Ovary (tissue), 9 donors: ENCODE data around the gene THEM4. TPM values are rescaled to one million over a fixed set of nuclear protein-coding genes. Genes with fewer than 3 reads are reported as not detected.

ENCODE experiments used
- DNase-seq, 5 donors: peaks; one replicate each; pipeline ENCODE4 v3.0.0-alpha.2; 2019 to 2020
- H3K27ac ChIP-seq, 2 donors: fragments of 200-600 bp; one replicate each; pipeline versions ENCODE4 v1.5.1 to v1.8.0; 2019 to 2022
- H3K27me3 ChIP-seq: fragments of 200-600 bp; one replicate; pipeline ENCODE4 v1.8.0; 2022
- H3K36me3 ChIP-seq: fragments of 200-600 bp; sonication (generic); one replicate; pipeline ENCODE4 v1.5.1; 2019
- H3K4me1 ChIP-seq: one replicate; pipeline ENCODE4 v1.8.1; 2013; ENCODE audit warnings: mild to moderate bottlenecking, moderate library complexity; ENCODE audit not compliant: insufficient read depth
- H3K4me3 ChIP-seq: fragments of 200-600 bp; sonication (generic); one replicate; pipeline ENCODE4 v1.5.1; 2017
- H3K9me3 ChIP-seq, 2 donors: fragments of 200-600 bp in 1 of 2; sonication (generic) in 1 of 2; one replicate each; pipeline versions ENCODE4 v1.5.1 to v1.8.1; 2013 to 2019; ENCODE audit warnings: mild to moderate bottlenecking in 1 of 2, moderate library complexity in 1 of 2
- EP300 ChIP-seq: sonication (generic); formaldehyde crosslinking; IDR thresholded peaks from one replicate; pipeline ENCODE4 v1.6.1; 2017; ENCODE audit warnings: antibody characterized with exemption
- POLR2A ChIP-seq: fragments of 450-650 bp; IDR thresholded peaks from one replicate; pipeline ENCODE4 v1.6.1; 2017; ENCODE audit warnings: antibody characterized with exemption, mild to moderate bottlenecking, moderate library complexity
- WGBS, 3 donors: extraction: QIAGEN DNeasy Blood & Tissue Kit in 1 of 3; methylation state at CpG; one replicate each; pipeline versions ENCODE4 v1.1.5 to v1.1.7; 2013 to 2017; 5-methylcytosine and 5-hydroxymethylcytosine counted together
- intact Hi-C, 4 donors: fragments of 100-400 bp; cut with DNase I; formaldehyde crosslinking; loops; one replicate each; pipeline versions ENCODE4 v1.11.0 to v1.15.1; 2022 to 2023
- polyA plus RNA-seq, 2 donors: library from polyadenylated mRNA; stranded (reverse); fragments of 200-250 nt in 1 of 2; fragments of 350-450 nt in 1 of 2; fragmentation: Illumina TruSeq in 1 of 2; extraction: RNeasy Lipid Tissue Mini Kit (QIAGEN cat#74804) in 1 of 2; gene quantifications; one replicate each; pipeline ENCODE4 v1.2.3, GENCODE V29; 2013 to 2014
- total RNA-seq, 7 donors: library from RNA; depleted of rRNA in 2 of 7; stranded (reverse); fragments of >200 nt in 2 of 7; fragmentation: NEBNext Ultra II Directional in 3 of 7; extraction: Animal tissue kit (Norgen Biotek cat#: 25700) in 3 of 7; gene quantifications; one replicate each; pipeline versions ENCODE4 v1.1.0 to v1.2.4, GENCODE V29; 2016 to 2023
- TF ChIP-seq, protein P1 (sequence below), 3 donors: fragments of 450-650 bp in 2 of 3; fragments of 200-600 bp in 1 of 3; IDR thresholded peaks; one replicate each; pipeline versions ENCODE4 v1.5.1 to v1.8.0; 2016 to 2022; ENCODE audit warnings: antibody characterized with exemption in 3 of 3, mild to moderate bottlenecking in 1 of 3
- donor health status: DM: no; HTN: no; CAD: no; lungs with moderate emphysema.
- donor health status: DM: no; HTN: no; CAD: no.
- donor health status: Bipolar disorder and iron deficiency.
- donor health status: DM: yes; HTN: yes; CAD: no.
- donor health status: DM: no; HTN: no; CAD: no.
- donor health status: DM: yes; HTN: yes; CAD: no.

The THEM4 gene
- total and polyA plus RNA-seq, 9 donors = 10.4 to 21.8 (median 14.4) TPM

DNA sequence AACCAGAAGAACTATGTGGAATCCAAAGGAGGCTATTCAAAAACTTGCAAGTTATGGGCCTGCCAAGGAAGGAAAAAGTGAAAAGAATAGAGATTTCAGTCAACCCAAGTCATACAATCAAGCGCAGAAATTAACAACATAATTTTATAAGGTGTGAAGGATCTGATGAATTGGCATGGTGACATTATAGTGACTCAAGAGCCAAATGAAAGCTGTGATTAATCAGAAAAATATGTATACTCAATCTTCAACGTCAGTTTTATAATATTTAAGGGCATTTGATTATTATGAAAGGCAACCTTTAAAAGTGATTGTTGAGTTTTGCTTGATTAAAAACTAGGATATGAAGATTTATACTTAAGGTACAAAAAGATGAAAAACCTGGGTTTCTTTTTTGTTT lies 37.8 kb upstream of the THEM4 start:
- Histone ChIP-seq H3K4me3 (no peak overlapping the region), H3K4me1 (peaks cover 14% of the 10 kb centered on the region), H3K36me3 (no peaks in the 10 kb centered on the region), H3K9me3 (no peaks in the 10 kb centered on the region), H3K27me3 (no peaks in the 10 kb centered on the region), H3K27ac (no peak overlapping the region)
- intact Hi-C loops = no loop called here
- TF ChIP-seq POLR2A = no peak
- no peak for TF ChIP-seq EP300
- TF ChIP-seq, protein P1, sequence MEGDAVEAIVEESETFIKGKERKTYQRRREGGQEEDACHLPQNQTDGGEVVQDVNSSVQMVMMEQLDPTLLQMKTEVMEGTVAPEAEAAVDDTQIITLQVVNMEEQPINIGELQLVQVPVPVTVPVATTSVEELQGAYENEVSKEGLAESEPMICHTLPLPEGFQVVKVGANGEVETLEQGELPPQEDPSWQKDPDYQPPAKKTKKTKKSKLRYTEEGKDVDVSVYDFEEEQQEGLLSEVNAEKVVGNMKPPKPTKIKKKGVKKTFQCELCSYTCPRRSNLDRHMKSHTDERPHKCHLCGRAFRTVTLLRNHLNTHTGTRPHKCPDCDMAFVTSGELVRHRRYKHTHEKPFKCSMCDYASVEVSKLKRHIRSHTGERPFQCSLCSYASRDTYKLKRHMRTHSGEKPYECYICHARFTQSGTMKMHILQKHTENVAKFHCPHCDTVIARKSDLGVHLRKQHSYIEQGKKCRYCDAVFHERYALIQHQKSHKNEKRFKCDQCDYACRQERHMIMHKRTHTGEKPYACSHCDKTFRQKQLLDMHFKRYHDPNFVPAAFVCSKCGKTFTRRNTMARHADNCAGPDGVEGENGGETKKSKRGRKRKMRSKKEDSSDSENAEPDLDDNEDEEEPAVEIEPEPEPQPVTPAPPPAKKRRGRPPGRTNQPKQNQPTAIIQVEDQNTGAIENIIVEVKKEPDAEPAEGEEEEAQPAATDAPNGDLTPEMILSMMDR (IDR thresholded peaks at IDR 0.05) = no peak
- 84 to 92% (median 86%) methylated on average over 2 of the region's 2 CpGs for WGBS, 3 donors
- DNase-seq = no peak

DNA sequence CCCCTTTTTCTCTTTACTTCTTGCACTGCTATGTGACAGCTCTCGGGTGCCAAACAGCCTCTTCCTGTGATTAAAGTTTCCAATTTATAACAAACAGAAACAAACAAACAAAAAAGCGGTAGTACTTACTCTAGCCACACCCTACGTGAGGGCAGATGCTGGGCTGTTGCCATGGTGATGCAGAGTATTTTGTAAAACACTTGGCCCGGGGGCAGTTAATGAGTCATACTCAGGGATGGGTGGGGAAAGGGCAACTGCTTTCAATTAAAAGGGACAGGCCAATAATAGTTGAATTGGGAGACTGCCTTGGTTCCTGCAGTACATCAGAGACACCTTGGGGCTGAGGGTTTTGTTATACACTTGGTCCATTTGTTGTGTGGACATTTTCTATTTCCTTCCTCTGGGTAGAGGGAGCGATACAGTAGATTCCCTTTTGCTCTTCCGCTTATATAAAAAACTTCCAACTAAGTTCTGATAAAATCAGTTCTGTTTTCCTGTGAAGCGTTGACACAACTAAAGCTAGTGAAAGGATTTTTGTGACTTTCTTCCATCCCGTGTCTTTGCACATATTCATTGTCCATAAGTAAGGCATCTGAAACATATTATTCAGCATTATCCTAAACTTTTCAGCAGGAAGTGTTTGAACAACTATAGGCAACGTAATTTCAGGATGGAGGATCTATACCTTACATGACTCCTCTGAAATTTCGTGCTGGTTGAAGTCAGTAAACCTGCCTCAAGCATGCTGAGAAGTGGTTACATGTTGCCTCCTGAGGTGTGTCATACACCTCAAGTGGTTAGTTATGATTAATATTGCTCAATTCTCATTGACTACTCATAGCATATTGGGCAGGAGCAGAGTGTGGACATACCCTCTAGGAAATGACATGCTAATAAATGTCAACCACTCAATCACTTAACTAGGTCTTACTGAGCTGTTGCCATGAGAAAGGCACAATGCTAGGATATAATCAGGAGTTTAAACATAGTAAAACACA lies 36.7 kb upstream of the THEM4 start:
- TF ChIP-seq EP300 (no peak), POLR2A (no peak)
- TF ChIP-seq, protein P1 (IDR thresholded peaks at IDR 0.05) = no peak
- no peak overlapping the region for H3K4me3 ChIP-seq
- no peaks in the 10 kb centered on the region for H3K9me3 ChIP-seq
- WGBS, 3 donors = 50 to 53% (median 53%) methylated on average over 10 of the region's 10 CpGs
- peak; percentile 76 to 95 (median 78) for DNase-seq
- H3K27ac ChIP-seq = no peak overlapping the region
- H3K4me1 ChIP-seq = peaks cover 23% of the 10 kb centered on the region
- intact Hi-C loops = no loop called here
- no peaks in the 10 kb centered on the region for H3K27me3 ChIP-seq
- no peaks in the 10 kb centered on the region for H3K36me3 ChIP-seq

DNA sequence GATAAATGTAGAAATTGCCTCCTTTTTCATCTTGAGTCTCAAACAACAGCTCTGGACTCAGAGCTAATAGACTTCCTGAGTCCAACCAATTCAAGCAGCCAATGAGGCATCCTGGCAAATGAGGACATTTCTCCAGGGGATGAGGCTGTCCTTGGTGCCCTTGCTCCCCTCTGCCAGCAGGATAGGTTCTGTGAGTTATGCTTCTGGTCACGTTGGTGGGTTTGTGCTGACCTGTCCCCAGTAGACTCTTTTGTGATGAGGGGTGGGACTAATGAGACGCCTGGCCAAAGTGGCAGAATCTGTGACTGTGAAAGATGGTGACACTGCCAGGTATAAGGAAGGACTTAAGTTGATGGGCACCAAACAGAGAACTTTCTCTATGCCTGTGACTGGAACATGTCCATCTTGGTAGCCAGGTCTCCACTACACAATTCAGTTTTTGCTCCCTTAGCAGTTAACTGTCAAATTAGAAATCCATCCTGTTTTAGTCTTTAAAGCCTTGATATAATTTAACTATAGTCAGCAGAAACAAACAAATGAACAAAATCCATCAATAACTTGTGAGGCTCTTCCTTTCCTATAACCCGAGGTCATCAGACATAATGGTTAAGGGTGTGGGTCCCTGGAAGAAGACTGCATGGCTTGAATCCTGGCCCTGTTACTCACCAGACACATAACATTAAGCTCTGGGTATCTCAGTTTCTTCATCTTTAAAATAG lies 35.7 kb upstream of the THEM4 start:
- H3K9me3 ChIP-seq = no peaks in the 10 kb centered on the region
- intact Hi-C loops = no loop called here
- TF ChIP-seq EP300 (no peak), POLR2A (no peak)
- TF ChIP-seq, protein P1 (IDR thresholded peaks at IDR 0.05) = no peak
- 71 to 82% (median 78%) methylated on average over 3 of the region's 3 CpGs for WGBS, 3 donors
- peaks cover 23% of the 10 kb centered on the region for H3K4me1 ChIP-seq
- no peak for DNase-seq
- H3K27me3 ChIP-seq = no peaks in the 10 kb centered on the region
- no peak overlapping the region for H3K27ac ChIP-seq
- H3K36me3 ChIP-seq = no peaks in the 10 kb centered on the region
- no peak overlapping the region for H3K4me3 ChIP-seq

DNA sequence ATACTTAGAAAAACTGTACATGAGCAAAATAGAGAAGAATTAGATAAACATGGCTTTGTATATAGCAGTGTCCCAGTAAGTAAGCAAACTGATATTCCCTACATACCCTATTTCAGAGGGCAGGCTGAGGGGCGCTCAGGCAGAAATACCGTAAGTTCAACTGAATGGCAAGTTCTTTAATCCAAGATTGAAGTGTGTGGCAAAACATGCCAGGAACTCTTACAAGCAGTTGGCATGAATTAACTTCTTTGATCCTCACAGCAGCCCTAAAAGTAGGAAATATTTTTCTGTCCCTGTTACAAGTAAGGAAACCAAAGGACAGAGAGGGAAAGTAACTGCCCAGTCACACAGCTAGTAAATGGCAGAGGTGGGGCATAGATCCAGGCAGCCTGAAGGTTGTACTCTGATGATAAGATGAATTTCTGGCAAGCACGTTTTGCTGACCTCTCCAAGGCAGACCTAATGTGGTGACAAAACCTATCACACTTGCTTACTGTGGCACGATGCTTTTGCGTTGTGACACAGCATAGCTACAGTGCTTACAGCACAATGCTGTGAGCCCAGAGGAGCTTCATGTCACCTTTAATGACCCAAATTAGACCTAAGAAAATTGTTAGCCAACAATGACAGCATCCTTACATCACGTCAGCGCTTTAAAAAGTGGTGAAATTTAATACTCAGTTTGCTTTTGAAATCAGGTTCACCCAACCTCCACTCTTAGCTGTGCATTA lies 35.0 kb upstream of the THEM4 start:
- DNase-seq = no peak
- Histone ChIP-seq H3K27ac (peak overlapping the region in 1 of 2 donors; percentile 4), H3K36me3 (no peaks in the 10 kb centered on the region), H3K4me1 (peaks cover 17% of the 10 kb centered on the region), H3K27me3 (no peaks in the 10 kb centered on the region), H3K9me3 (no peaks in the 10 kb centered on the region), H3K4me3 (no peak overlapping the region)
- TF ChIP-seq, protein P1 (IDR thresholded peaks at IDR 0.05) = no peak
- TF ChIP-seq EP300 (no peak), POLR2A (no peak)
- intact Hi-C loops = no loop called here
- 53 to 60% (median 56%) methylated on average over 7 of the region's 7 CpGs for WGBS, 3 donors
